GM12874 (cell line): ENCODE results near the gene FRK.

Source experiments
- CTCF ChIP-seq: IDR thresholded peaks from 2 replicates; pipeline ENCODE4 v1.5.1; 2011; ENCODE audit warnings: low read depth, mild to moderate bottlenecking, control low read depth, low read length, moderate library complexity; ENCODE audit not compliant: insufficient read depth

The FRK gene

GRCh38 chr6:115954740-115955139 is 106.0 kb downstream of the FRK start:
- TF ChIP-seq CTCF: no peak

- no peak for TF ChIP-seq CTCF
Measured at GRCh38 chr6:115948751-115949150, 111.9 kb downstream of the FRK start.

DNA sequence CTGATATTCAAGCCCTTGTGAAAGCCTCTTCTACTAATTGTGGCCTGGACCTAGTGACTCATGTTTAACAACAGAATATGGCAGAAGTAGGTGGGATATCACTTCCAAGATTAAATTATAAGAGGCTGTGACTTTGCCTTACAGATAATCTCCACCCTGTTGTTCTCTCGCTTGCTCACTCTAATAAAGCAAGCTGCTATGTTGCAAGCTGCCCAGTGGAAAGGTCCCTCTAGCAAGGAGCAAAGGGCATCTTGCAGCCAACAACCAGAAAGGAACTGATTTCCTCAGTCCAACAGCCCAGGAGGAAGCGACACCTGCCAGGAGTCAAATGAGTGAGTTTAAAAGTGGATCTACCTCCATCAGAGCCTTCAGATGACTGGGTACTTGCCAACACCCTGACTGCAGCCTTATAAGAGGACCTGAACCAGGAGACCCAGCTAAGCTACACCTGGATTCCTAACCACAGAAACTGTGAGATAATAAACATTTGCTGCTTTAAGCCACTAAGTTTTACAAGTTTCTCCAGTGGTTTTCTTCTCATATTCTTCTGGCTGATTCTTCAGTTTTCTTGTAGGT is 112.6 kb downstream of the FRK start:
- no peak for TF ChIP-seq CTCF

GRCh38 chr6:115945812-115946211 is 114.9 kb downstream of the FRK start:
- no peak for TF ChIP-seq CTCF

GRCh38 chr6:115945306-115945705 is 115.4 kb downstream of the FRK start:
- no peak for TF ChIP-seq CTCF

GRCh38 chr6:115935361-115935760 is 125.3 kb downstream of the FRK start:
- TF ChIP-seq CTCF: no peak

DNA sequence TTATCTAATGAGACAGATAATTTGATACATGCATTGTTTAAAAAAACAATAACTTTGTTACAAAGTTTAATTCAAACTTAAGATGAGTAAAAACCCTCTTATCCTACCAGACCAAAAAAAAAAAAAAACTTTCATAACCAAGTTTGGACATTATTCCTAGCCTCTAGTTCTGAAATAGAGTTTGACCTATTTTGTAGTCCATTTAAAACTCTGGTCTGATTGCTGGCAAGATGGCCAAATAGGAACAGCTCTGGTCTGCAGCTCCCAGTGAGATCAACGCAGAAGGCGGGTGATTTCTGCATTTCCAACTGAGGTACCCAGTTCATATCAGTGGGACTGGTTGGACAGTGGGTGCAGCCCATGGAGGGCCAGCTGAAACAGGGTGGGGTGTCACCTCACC is 125.9 kb downstream of the FRK start:
- TF ChIP-seq CTCF: no peak
